ENCODE results near the gene AJUBA. TPM values are rescaled to one million over a fixed set of nuclear protein-coding genes. Genes with fewer than 3 reads are reported as not detected.

AJUBA gene
- total and polyA plus RNA-seq, 7 experiments from 2014 or later = 0.49 to 3.2 (median 1.6) TPM

DNA sequence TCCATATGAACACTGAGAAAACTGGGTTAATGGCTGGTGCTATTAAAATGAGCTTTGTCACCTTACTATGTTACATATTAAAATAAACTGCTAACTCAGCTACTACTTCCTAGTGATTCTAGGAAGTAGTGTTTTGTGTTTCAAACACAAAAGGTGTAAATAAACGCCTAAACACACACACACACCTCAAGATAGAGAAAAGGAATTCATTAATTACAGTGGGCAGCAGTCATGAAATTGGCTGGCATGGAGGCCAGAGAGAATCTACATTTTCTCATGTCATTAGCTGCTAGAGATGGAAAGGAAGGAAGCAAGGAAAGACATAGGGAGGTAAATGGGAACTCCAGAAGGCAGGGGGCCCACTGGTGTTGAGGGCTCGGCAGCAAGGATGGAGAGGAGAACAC lies 52.4 kb downstream of the AJUBA start:
- Mint-ChIP-seq H3K27me3 (no peaks in the 10 kb centered on the region), H3K4me1 (peaks cover 5 to 36% (median 20%) of the 10 kb centered on the region in 7 donors), H3K36me3 (peaks cover 0 to 11% (median 0%) of the 10 kb centered on the region in 5 donors), H3K9me3 (no peaks in the 10 kb centered on the region), H3K27ac (no peak overlapping the region), H3K4me3 (no peak overlapping the region)
- no peaks in the 10 kb centered on the region for H3K9me3 ChIP-seq (ENCODE audit: control insufficient read depth in 2 of 3, low read length in 3 of 3)
- H3K36me3 ChIP-seq (ENCODE audit: control insufficient read depth in 2 of 3, insufficient read depth in 3 of 3, low read length in 3 of 3) = peaks cover 0 to 12% (median 0%) of the 10 kb centered on the region in 3 experiments
- peak overlapping the region; percentile 69 for H3K27ac ChIP-seq (ENCODE audit: low read depth, low read length)
- peak overlapping the region; percentile 91 for H3K4me3 ChIP-seq (ENCODE audit: low read length)
- DNase-seq (no peak), ATAC-seq (peak; percentile 17)
- H3K27me3 ChIP-seq (ENCODE audit: control insufficient read depth in 2 of 2, insufficient read depth in 2 of 2, low read length in 2 of 2) = no peaks in the 10 kb centered on the region
- ChIA-PET POLR2A (interaction anchor here (0.7 to 4.8 kb wide), 20 partner anchors 8 to 374 kb away, joined by 3 to 74 read pairs (median 3); partner anchors contain the start of genes ACIN1, C14orf119, HAUS4 and HOMEZ), CTCF (interaction anchor here (0.6 to 2.3 kb wide), 22 partner anchors 8 to 1710 kb away, joined by 3 to 19 read pairs (median 4); partner anchors contain the start of genes AJUBA, HAUS4 and RBM23)
- intact Hi-C loops (cut with micrococcal nuclease) = loop anchor here (1.0 to 10.0 kb wide), 19 partner anchors 11 to 1475 kb away; partner anchors contain the start of genes ACIN1 (in 2 of the 2), C14orf119 (in 2 of the 2), HAUS4 (in 2 of the 2) and MRPL52 (in 2 of the 2)
- H3K4me1 ChIP-seq (ENCODE audit: control insufficient read depth in 2 of 2, insufficient read depth in 2 of 2, low read length in 2 of 2) = peaks cover 9 to 17% of the 10 kb centered on the region in 2 donors

DNA sequence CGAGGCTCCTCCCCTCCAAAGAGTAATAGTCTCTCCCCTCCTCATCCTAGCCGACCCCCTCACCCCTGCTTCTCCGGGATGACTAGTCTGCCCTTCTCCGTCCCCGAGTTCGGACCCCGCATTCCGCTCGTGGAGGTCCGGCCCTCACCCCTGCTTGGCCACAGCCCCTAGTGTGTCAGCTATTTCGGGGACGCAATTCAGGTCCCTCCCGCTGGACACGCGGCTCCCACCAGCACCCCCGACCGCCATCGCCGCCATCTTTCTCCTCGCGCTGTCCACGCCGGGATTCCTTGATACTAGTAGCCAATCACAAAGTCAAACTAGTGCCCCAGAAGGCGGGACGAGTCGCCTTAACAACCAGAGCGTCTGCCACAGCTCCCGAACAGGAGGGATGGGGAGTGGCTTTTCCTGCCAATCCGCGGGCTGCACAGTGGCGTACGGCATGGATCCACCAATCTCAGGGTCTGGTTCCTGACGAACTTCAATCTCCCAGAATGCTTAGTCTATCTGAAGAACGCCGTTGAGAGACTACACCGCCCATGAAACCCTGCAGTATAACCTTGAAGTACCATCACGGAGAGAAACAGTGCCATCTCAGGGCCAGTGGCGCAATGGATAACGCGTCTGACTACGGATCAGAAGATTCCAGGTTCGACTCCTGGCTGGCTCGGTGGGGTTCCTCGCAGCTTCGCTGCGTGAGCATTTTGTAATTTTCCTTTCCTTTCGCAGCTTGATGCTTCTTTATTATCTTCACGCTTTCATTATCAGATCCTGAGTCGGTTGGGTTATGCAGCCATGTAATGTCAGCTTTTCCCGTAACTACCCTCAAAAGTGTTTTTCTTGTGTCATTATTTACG lies 53.0 kb downstream of the AJUBA start, which contains the start of gene PRMT5:
Gene PRMT5 (minus strand): TSS at position 273 of the 857 bp plus-strand sequence. CDS start 15 bp downstream, at position 258.
- peaks cover 0 to 18% (median 6%) of the 10 kb centered on the region in 5 donors for H3K36me3 Mint-ChIP-seq
- intact Hi-C loops (cut with micrococcal nuclease) = loop anchor here (1.0 to 10.0 kb wide), 17 partner anchors 10 to 1475 kb away; partner anchors contain the start of genes ACIN1 (in 2 of the 2), C14orf119 (in 2 of the 2), HAUS4 (in 2 of the 2) and MRPL52 (in 2 of the 2)
- H3K4me1 Mint-ChIP-seq = peaks cover 5 to 36% (median 20%) of the 10 kb centered on the region in 7 donors
- Histone ChIP-seq H3K27ac (ENCODE audit: low read depth, low read length) (peak within 1 kb of the TSS; percentile 91), H3K4me1 (ENCODE audit: control insufficient read depth in 2 of 2, insufficient read depth in 2 of 2, low read length in 2 of 2) (peaks cover 9 to 17% of the 10 kb centered on the region in 2 donors), H3K9me3 (ENCODE audit: control insufficient read depth in 2 of 3, low read length in 3 of 3) (no peaks in the 10 kb centered on the region), H3K4me3 (ENCODE audit: low read length) (peak within 1 kb of the TSS; percentile 91), H3K27me3 (ENCODE audit: control insufficient read depth in 2 of 2, insufficient read depth in 2 of 2, low read length in 2 of 2) (no peaks in the 10 kb centered on the region), H3K36me3 (ENCODE audit: control insufficient read depth in 2 of 3, insufficient read depth in 3 of 3, low read length in 3 of 3) (peaks cover 0 to 18% (median 5%) of the 10 kb centered on the region in 3 experiments)
- H3K4me3 Mint-ChIP-seq = no peak within 1 kb of the TSS
- peak; percentile 97 for ATAC-seq
- POLR2A ChIA-PET = interaction anchor here (0.7 to 4.8 kb wide), 23 partner anchors 9 to 373 kb away, joined by 3 to 74 read pairs (median 3); partner anchors contain the start of genes ACIN1, C14orf119, HAUS4 and HOMEZ
- no peaks in the 10 kb centered on the region for H3K27me3 Mint-ChIP-seq
- DNase-seq = peak; percentile 81 to 100 (median 99)
- H3K9me3 Mint-ChIP-seq = no peaks in the 10 kb centered on the region
- CTCF ChIA-PET = interaction anchor here (0.6 to 2.3 kb wide), 22 partner anchors 9 to 1709 kb away, joined by 3 to 19 read pairs (median 4); partner anchors contain the start of genes AJUBA, HAUS4 and RBM23
- H3K27ac Mint-ChIP-seq = no peak within 1 kb of the TSS

DNA sequence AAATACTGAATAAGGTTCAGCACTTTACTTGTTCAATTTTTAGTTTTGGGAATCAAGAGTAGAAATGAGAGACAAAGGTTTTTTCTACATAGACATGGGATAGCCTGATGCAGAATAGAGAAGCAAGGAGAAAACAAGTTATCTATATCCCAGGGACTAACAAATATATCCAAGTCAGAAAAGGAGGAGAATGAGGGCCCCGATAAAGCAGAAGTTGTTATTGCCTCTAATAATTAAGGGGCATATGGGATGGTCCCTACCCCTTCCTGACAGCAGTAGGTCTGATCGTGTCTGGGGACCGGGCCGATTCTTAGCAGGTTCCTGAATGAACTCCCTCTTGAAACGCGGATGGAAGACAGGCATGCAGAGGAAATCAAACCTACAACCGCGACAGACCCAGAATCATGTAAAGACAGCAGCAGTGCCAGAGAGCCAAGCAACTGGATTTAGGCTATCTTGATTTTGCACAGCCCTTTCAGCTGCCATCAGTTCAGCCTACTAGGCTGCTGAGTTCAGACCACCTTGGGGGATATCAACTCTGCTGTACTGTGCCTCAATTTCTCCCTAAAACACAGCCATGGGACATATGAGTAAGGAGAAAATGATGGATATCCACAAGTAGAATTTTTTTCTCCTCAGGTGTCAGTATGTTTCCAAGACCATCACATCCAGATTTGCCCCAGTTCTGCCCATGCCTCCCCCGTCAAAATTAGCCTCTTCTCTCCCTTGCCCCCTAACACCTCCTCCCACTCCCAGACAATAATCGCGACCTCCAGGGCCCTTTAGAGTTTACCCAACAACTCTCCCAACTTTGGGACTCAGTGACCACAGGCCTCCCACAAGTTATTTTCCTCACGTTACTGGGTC lies 53.9 kb downstream of the AJUBA start:
- Histone ChIP-seq H3K36me3 (ENCODE audit: control insufficient read depth in 2 of 3, insufficient read depth in 3 of 3, low read length in 3 of 3) (peaks cover 0 to 26% (median 12%) of the 10 kb centered on the region in 3 experiments), H3K4me3 (ENCODE audit: low read length) (peak overlapping the region; percentile 91), H3K4me1 (ENCODE audit: control insufficient read depth in 2 of 2, insufficient read depth in 2 of 2, low read length in 2 of 2) (peaks cover 9 to 17% of the 10 kb centered on the region in 2 donors), H3K27me3 (ENCODE audit: control insufficient read depth in 2 of 2, insufficient read depth in 2 of 2, low read length in 2 of 2) (no peaks in the 10 kb centered on the region), H3K27ac (ENCODE audit: low read depth, low read length) (peak overlapping the region; percentile 91), H3K9me3 (ENCODE audit: control insufficient read depth in 2 of 3, low read length in 3 of 3) (no peaks in the 10 kb centered on the region)
- peak in 1 of 9 donors; percentile 7 for DNase-seq
- no peak overlapping the region for H3K27ac Mint-ChIP-seq
- intact Hi-C loops (cut with micrococcal nuclease) = loop anchor here (1.0 to 10.0 kb wide), 17 partner anchors 9 to 1474 kb away; partner anchors contain the start of genes ACIN1 (in 2 of the 2), C14orf119 (in 2 of the 2), HAUS4 (in 2 of the 2) and MRPL52 (in 2 of the 2)
- CTCF ChIA-PET = interaction anchor here (0.6 to 1.8 kb wide), 10 partner anchors 8 to 358 kb away, joined by 3 to 9 read pairs (median 5); partner anchors contain the start of genes HAUS4 and RBM23
- peaks cover 0 to 26% (median 6%) of the 10 kb centered on the region in 5 donors for H3K36me3 Mint-ChIP-seq
- H3K9me3 Mint-ChIP-seq = no peaks in the 10 kb centered on the region
- H3K4me1 Mint-ChIP-seq = peaks cover 5 to 36% (median 20%) of the 10 kb centered on the region in 7 donors
- POLR2A ChIA-PET = interaction anchor here (0.8 to 4.8 kb wide), 17 partner anchors 10 to 374 kb away, joined by 3 to 74 read pairs (median 4); partner anchors contain the start of genes ACIN1, C14orf119, HAUS4 and LRP10
- no peak for ATAC-seq
- no peaks in the 10 kb centered on the region for H3K27me3 Mint-ChIP-seq
- no peak overlapping the region for H3K4me3 Mint-ChIP-seq

DNA sequence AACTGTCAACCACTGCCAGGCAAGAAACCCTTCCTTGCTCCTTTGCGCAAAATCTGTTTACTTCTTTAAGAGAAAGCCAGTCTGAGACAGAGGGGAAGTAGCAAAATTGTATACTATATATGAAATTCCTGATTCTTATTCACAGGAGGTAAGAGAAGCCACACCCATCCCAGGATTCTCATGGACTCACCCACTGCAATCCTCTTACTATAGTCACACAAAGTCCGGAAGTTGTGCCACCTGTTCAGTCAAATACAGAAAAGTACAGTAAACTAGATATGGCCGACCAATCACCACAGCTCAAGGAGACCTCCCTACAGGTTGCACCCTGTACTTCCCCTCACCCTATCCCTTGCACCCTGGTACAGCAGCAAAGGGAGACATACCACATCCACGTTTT lies 56.0 kb downstream of the AJUBA start:
- peak overlapping the region in 1 of 9 donors; percentile 67 for H3K27ac Mint-ChIP-seq
- Histone ChIP-seq H3K27ac (ENCODE audit: low read depth, low read length) (no peak overlapping the region), H3K4me1 (ENCODE audit: control insufficient read depth in 2 of 2, insufficient read depth in 2 of 2, low read length in 2 of 2) (peaks cover 9 to 17% of the 10 kb centered on the region in 2 donors), H3K36me3 (ENCODE audit: control insufficient read depth in 2 of 3, insufficient read depth in 3 of 3, low read length in 3 of 3) (peaks cover 4 to 41% (median 12%) of the 10 kb centered on the region in 3 experiments), H3K9me3 (ENCODE audit: control insufficient read depth in 2 of 3, low read length in 3 of 3) (no peaks in the 10 kb centered on the region), H3K4me3 (ENCODE audit: low read length) (no peak overlapping the region), H3K27me3 (ENCODE audit: control insufficient read depth in 2 of 2, insufficient read depth in 2 of 2, low read length in 2 of 2) (no peaks in the 10 kb centered on the region)
- peak overlapping the region in 3 of 10 donors; percentile 4 to 42 (median 21) for H3K4me3 Mint-ChIP-seq
- POLR2A ChIA-PET = interaction anchor here (0.6 to 4.8 kb wide), 2 partner anchors 8 to 10 kb away, joined by 5 to 74 read pairs; partner anchors contain the start of gene RBM23
- ATAC-seq = no peak
- no peaks in the 10 kb centered on the region for H3K9me3 Mint-ChIP-seq
- intact Hi-C loops (cut with micrococcal nuclease) = loop anchor here in 1 of 2 donors (10.0 kb wide), 1 partner anchor 1472 kb away; the partner anchor contains the start of gene CHD8
- H3K36me3 Mint-ChIP-seq = peaks cover 9 to 42% (median 14%) of the 10 kb centered on the region in 5 donors
- H3K27me3 Mint-ChIP-seq = no peaks in the 10 kb centered on the region
- peaks cover 3 to 25% (median 13%) of the 10 kb centered on the region in 7 donors for H3K4me1 Mint-ChIP-seq
- CTCF ChIA-PET = interaction anchor here (0.9 kb wide), 1 partner anchor 335 kb away, joined by 3 read pairs; no protein-coding TSS in a partner anchor
- no peak for DNase-seq

DNA sequence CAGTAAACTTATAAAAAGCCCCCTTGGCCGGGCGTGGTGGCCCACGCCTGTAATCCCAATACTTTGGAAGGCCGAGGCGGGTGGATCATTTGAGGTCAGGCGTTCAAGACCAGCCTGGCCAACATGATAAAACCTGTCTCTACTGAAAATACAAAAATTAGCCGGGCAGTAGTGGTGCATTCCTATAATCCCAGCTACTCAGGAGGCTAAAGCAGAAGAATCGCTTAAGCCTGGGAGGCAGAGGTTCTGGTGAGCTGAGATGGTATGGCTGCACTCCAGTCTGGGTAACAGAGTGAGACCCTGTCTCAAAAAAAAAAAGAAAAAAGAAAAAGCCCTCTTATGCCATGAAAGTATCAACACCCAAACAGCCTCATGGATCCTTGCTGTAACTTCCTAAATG lies 56.8 kb downstream of the AJUBA start:
- Histone ChIP-seq H3K4me1 (ENCODE audit: control insufficient read depth in 2 of 2, insufficient read depth in 2 of 2, low read length in 2 of 2) (peaks cover 9 to 16% of the 10 kb centered on the region in 2 donors), H3K9me3 (ENCODE audit: control insufficient read depth in 2 of 3, low read length in 3 of 3) (no peaks in the 10 kb centered on the region), H3K27me3 (ENCODE audit: control insufficient read depth in 2 of 2, insufficient read depth in 2 of 2, low read length in 2 of 2) (no peaks in the 10 kb centered on the region), H3K27ac (ENCODE audit: low read depth, low read length) (no peak overlapping the region), H3K36me3 (ENCODE audit: control insufficient read depth in 2 of 3, insufficient read depth in 3 of 3, low read length in 3 of 3) (peaks cover 4 to 47% (median 12%) of the 10 kb centered on the region in 3 experiments), H3K4me3 (ENCODE audit: low read length) (no peak overlapping the region)
- no peak for ATAC-seq
- ChIA-PET CTCF (no interaction called here), POLR2A (interaction anchor here (0.6 kb wide), 1 partner anchor 9 kb away, joined by 5 read pairs; no protein-coding TSS in a partner anchor)
- H3K9me3 Mint-ChIP-seq = no peaks in the 10 kb centered on the region
- no peak overlapping the region for H3K4me3 Mint-ChIP-seq
- no peak for DNase-seq
- H3K27ac Mint-ChIP-seq = no peak overlapping the region
- intact Hi-C loops (cut with micrococcal nuclease) = loop anchor here in 1 of 2 donors (10.0 kb wide), 1 partner anchor 1471 kb away; the partner anchor contains the start of gene CHD8
- peaks cover 13 to 48% (median 18%) of the 10 kb centered on the region in 5 donors for H3K36me3 Mint-ChIP-seq
- peaks cover 3 to 25% (median 13%) of the 10 kb centered on the region in 7 donors for H3K4me1 Mint-ChIP-seq
- no peaks in the 10 kb centered on the region for H3K27me3 Mint-ChIP-seq

All from naive thymus-derived CD4-positive, alpha-beta T cell (primary cell).